PC-9 (cell line): ENCODE measurements around the gene ZDHHC9.

Experiments used
- EZH2 ChIP-seq: fragments of 200-600 bp; sonication (generic); IDR thresholded peaks from 2 replicates; pipeline ENCODE4 v1.8.0; 2017; ENCODE audit warnings: antibody characterized with exemption, low read depth
- TF ChIP-seq, protein P1 (sequence below): fragments of 200-600 bp; sonication (generic); conservative IDR thresholded peaks from 2 replicates; pipeline ENCODE4 v1.6.1; 2017; ENCODE audit warnings: mixed run types, antibody characterized with exemption, mild to moderate bottlenecking, moderate library complexity

DNA sequence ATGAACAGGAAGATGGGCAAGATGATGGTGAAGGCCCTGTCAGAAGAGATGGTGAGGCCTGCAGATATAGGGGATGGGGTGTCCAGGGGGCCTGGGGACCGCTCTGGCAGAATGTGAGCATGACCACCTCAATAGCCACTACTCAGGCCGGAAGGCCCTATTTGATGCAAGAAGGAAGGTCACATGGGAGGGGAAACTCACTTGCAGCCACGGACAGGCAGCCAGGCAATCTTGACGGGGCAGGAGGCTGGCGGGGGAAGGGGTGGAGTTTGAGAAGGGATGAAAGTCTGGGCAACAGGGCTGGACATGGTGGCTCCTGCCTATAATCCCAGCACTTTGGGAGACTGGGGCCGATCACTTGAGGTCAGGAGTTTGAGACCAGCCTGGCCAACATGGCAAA, 55.2 kb downstream of the ZDHHC9 start:
- TF ChIP-seq, protein P1, sequence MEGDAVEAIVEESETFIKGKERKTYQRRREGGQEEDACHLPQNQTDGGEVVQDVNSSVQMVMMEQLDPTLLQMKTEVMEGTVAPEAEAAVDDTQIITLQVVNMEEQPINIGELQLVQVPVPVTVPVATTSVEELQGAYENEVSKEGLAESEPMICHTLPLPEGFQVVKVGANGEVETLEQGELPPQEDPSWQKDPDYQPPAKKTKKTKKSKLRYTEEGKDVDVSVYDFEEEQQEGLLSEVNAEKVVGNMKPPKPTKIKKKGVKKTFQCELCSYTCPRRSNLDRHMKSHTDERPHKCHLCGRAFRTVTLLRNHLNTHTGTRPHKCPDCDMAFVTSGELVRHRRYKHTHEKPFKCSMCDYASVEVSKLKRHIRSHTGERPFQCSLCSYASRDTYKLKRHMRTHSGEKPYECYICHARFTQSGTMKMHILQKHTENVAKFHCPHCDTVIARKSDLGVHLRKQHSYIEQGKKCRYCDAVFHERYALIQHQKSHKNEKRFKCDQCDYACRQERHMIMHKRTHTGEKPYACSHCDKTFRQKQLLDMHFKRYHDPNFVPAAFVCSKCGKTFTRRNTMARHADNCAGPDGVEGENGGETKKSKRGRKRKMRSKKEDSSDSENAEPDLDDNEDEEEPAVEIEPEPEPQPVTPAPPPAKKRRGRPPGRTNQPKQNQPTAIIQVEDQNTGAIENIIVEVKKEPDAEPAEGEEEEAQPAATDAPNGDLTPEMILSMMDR: no peak
- TF ChIP-seq EZH2: no peak
